Activated CD8-positive, alpha-beta memory T cell treated with anti-CD3 and anti-CD28 coated beads, Interleukin-2, amount 50 U/mL, for 4 hours (primary cell): ENCODE data around the gene MRPL34.

ENCODE experiments used
- DNase-seq: peaks from one replicate; pipeline ENCODE4 v3.0.0-alpha.2; 2020

MRPL34 gene

DNA sequence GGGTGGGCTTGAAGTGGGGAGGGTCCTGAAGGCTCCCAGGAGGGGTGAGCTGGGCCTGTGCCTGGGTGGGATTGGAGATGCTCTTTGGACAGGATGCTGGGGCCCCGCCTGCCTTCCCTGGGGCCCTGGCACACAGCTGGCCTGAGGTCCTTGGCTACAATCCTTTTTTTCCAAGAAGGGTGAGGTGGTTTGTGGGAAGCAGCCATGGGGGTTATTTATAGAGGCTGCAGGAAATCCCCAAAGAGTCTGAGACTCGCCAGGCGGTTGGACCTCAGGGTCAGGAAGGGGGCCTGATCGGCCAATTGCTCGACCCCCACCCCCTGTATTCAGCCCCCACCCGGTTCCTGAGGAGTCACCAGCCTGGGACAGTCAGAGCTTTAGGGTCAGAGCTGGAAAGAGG lies 41.7 kb downstream of the MRPL34 start:
- DNase-seq: no peak

- no peak for DNase-seq
These were observed 42.2 kb downstream of the MRPL34 start for GRCh38 chr19:17347877-17348276.

- no peak for DNase-seq
These were observed 43.0 kb downstream of the MRPL34 start for GRCh38 chr19:17348700-17349099.

- no peak for DNase-seq
These were observed 46.3 kb downstream of the MRPL34 start for GRCh38 chr19:17351815-17352435.

GRCh38 chr19:17352608-17353280 lies 47.1 kb downstream of the MRPL34 start:
- no peak for DNase-seq

DNA sequence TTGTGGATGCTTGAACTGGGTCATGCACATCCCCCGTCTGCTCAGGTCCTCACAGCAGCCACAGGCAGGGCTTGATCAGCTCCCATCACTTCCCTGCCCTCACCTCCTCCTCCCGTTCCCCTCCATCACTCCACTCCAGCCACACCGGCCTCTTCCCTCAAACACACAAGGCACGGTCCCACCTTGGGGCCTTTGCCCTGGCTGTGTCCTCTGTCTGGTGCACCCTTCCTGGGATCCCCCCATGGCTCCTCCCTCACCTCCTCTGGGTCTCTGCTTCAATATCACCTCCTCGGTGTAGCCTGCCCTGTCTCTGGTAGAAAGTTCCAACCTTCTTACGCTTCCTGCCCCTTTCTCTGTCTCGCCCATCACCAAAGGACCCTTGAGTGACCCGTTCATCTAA lies 47.7 kb downstream of the MRPL34 start:
- no peak for DNase-seq
